ENCODE results near the gene LIFR.

GRCh38 chr5:38535248-38535750, 21.1 kb downstream of the LIFR start:
- TF ChIP-seq CTCF (IDR thresholded peaks at IDR 0.05) = no peak
- no peak for TF ChIP-seq POLR2A (IDR thresholded peaks at IDR 0.05)

Measured in prostate gland (tissue), 2 donors.